Measurements from ENCODE around the gene DKKL1. TPM values are rescaled to one million over a fixed set of nuclear protein-coding genes. Genes with fewer than 3 reads are reported as not detected.

The DKKL1 gene
- total RNA-seq, 2 experiments from 2014 or later: not detected

DNA sequence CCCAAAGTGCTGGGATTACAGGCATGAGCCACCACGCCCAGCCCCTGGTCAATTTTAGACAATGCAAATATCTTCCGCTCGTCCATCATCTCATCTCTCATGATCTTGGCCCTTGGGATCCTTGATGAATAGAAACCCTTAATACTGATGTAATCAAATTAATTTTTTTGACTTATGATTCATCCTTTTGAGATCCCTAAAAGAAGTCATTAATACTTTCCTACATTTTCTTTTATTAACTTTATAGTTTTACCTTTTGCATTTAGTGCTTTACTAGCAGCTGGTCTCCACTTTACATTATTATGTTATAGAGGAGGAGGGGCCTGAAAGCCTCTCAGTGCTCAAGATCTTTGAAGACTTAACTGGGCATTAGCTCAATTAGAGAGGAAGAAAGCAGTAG is 16.7 kb downstream of the DKKL1 start:
- no peak for DNase-seq
- Mint-ChIP-seq H3K27ac (no peak overlapping the region), H3K27me3 (peaks cover 10% of the 10 kb centered on the region), H3K36me3 (ENCODE audit: low read depth) (no peaks in the 10 kb centered on the region), H3K4me3 (no peak overlapping the region), H3K9me3 (peaks cover 10% of the 10 kb centered on the region), H3K4me1 (no peaks in the 10 kb centered on the region)
- ChIA-PET CTCF (interaction anchor here (1.1 to 1.5 kb wide), 3 partner anchors 11 to 283 kb away, joined by 3 to 4 read pairs (median 4); no protein-coding TSS in a partner anchor), POLR2A (no interaction called here)

DNA sequence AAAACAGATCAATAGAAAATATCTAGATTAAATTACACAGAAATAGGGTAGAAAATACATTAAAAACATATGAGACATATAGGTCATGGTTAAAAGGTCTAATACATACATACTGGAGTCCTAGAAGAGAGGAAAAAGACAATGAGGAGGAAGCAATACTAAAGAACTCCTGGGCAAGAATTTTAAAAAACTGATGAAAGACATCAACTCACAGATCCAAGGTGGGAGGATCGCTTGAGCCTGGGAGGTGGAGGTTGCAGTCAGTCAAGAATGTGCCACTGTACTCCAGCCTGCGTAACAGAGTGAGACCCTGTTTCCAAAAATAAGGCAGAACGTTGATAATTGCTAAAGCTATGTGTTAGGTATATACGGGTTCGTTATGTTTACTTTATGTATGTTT is 19.0 kb downstream of the DKKL1 start:
- H3K36me3 Mint-ChIP-seq (ENCODE audit: low read depth): no peaks in the 10 kb centered on the region
- ChIA-PET POLR2A (no interaction called here), CTCF (interaction anchor here (0.6 kb wide), 1 partner anchor 55 kb away, joined by 3 read pairs; no protein-coding TSS in a partner anchor)
- H3K27ac Mint-ChIP-seq: no peak overlapping the region
- no peak for DNase-seq
- H3K9me3 Mint-ChIP-seq: peaks cover 10% of the 10 kb centered on the region
- H3K27me3 Mint-ChIP-seq: peaks cover 12% of the 10 kb centered on the region
- H3K4me3 Mint-ChIP-seq: no peak overlapping the region
- H3K4me1 Mint-ChIP-seq: peaks cover 3% of the 10 kb centered on the region

DNA sequence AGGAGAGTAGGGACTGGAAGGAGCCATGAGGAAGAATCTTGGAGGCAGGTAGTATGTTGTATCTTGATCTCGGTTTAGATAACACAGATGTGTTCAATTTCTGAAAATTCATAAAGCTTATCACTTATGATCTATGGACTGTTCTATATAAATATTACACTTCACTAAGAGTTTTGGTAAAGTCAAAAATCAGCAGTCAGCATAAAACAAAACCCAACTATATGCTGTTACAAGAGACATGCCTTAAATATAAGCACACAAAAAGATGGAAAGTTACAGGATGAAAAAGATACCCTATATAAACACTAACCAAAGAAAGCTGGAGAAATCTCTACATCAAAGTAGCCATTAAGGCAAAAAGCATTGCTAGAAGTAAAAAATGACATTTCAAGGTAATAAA is 19.9 kb downstream of the DKKL1 start:
- ChIA-PET CTCF (no interaction called here), POLR2A (no interaction called here)
- Mint-ChIP-seq H3K4me3 (no peak overlapping the region), H3K4me1 (peaks cover 10% of the 10 kb centered on the region), H3K36me3 (ENCODE audit: low read depth) (no peaks in the 10 kb centered on the region), H3K27me3 (peaks cover 10% of the 10 kb centered on the region), H3K27ac (no peak overlapping the region), H3K9me3 (peaks cover 10% of the 10 kb centered on the region)
- DNase-seq: no peak

GRCh38 chr19:49387936-49388372 is 24.3 kb downstream of the DKKL1 start, which contains the start of gene KASH5:
KASH5 (plus strand) TSS chr19:49388249; CDS start chr19:49390884, 2,635 bp downstream.
- Mint-ChIP-seq H3K36me3 (ENCODE audit: low read depth) (no peaks in the 10 kb centered on the region), H3K4me1 (peaks cover 33% of the 10 kb centered on the region), H3K4me3 (peak within 1 kb of the TSS; percentile 62), H3K27me3 (peaks cover 14% of the 10 kb centered on the region), H3K9me3 (peaks cover 3% of the 10 kb centered on the region), H3K27ac (peak within 1 kb of the TSS; percentile 65)
- ChIA-PET CTCF (interaction anchor here (0.6 to 1.4 kb wide), 2 partner anchors 54 to 192 kb away, joined by 3 to 4 read pairs; no protein-coding TSS in a partner anchor), POLR2A (interaction anchor here (1.2 to 1.4 kb wide), 2 partner anchors 13 to 64 kb away, joined by 4 read pairs; partner anchors contain the start of gene PIH1D1)
- peak; percentile 92 for DNase-seq

GRCh38 chr19:49389406-49389805 is 25.7 kb downstream of the DKKL1 start:
- Mint-ChIP-seq H3K4me1 (peaks cover 33% of the 10 kb centered on the region), H3K27ac (no peak overlapping the region), H3K4me3 (no peak overlapping the region), H3K27me3 (peaks cover 10% of the 10 kb centered on the region), H3K36me3 (ENCODE audit: low read depth) (no peaks in the 10 kb centered on the region), H3K9me3 (no peaks in the 10 kb centered on the region)
- CTCF ChIA-PET: no interaction called here
- POLR2A ChIA-PET: interaction anchor here (0.7 to 1.8 kb wide), 3 partner anchors 70 to 99 kb away, joined by 3 to 11 read pairs (median 3); no protein-coding TSS in a partner anchor
- DNase-seq: no peak

DNA sequence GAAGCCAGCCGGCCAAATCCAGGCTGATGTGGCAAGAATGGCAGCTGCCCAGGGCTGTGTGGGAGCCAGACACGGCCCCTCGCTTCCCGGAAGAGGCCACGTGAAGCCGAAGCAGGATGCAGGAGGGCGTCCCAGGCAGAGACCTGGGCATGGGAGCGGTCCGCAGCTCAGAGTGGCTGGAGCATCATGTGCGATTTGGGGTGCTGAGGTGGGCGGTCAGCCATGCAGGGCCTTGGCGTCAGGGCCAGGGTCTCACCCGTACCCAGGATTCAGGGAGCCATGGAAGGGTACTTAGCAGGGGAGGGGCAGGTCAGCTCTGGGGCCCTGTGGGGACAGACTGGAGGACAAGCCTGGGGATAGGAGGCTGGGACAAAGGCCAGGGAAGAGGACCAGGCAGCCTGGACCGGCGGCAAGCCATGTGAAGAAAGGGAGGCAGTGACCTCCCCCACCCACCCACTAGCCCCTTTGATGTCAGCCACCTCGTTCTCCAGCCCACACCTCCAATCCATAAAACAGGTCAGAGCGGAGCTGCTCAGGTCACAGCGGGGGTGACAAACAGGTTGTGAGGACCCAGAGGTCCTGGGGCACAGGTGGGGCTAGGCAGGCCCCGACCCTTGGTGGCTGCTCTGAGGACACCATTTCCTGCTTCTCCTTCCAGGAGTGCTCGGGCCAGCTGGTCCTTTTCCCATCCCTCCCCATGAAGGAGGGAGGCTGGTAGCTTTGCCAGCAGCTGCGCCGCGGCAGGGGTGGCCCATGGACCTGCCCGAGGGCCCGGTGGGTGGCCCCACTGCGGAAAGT is 26.7 kb downstream of the DKKL1 start:
- Mint-ChIP-seq H3K27me3 (peaks cover 10% of the 10 kb centered on the region), H3K4me1 (peaks cover 33% of the 10 kb centered on the region), H3K36me3 (ENCODE audit: low read depth) (no peaks in the 10 kb centered on the region), H3K4me3 (no peak overlapping the region), H3K9me3 (no peaks in the 10 kb centered on the region), H3K27ac (no peak overlapping the region)
- ChIA-PET CTCF (interaction anchor here (1.2 to 3.0 kb wide), 7 partner anchors 9 to 86 kb away, joined by 4 to 55 read pairs (median 14); no protein-coding TSS in a partner anchor), POLR2A (interaction anchor here (0.7 to 2.5 kb wide), 5 partner anchors 19 to 98 kb away, joined by 3 to 11 read pairs (median 3); no protein-coding TSS in a partner anchor)
- no peak for DNase-seq

DNA sequence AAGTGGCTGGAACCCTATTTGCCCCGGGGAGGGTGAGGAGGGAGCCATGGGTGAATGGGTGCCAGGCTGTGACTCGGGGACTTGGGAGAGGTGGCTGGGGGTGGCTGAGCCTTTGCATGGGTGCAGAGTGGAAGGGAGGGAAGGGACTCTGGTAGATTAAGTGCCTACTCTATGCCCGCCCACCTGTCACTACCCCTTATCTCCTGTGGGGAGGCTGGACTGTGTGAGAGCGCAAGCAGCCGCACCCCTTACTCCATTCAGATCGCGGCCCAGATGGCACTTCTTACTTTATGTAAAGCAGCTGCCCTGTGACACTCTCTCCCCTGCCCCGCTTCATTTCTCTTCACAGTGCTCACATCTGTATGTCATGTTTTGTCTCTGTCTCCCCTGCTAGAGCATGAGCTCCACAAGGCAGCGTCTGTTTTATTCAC is 27.3 kb downstream of the DKKL1 start:
- CTCF ChIA-PET: interaction anchor here (0.6 to 3.0 kb wide), 29 partner anchors 9 to 180 kb away, joined by 3 to 55 read pairs (median 5); partner anchors contain the start of genes ALDH16A1, GFY, PIH1D1 and SLC17A7
- Mint-ChIP-seq H3K36me3 (ENCODE audit: low read depth) (no peaks in the 10 kb centered on the region), H3K4me1 (peaks cover 33% of the 10 kb centered on the region), H3K4me3 (no peak overlapping the region), H3K9me3 (no peaks in the 10 kb centered on the region), H3K27me3 (peaks cover 10% of the 10 kb centered on the region), H3K27ac (no peak overlapping the region)
- POLR2A ChIA-PET: interaction anchor here (0.6 to 2.5 kb wide), 15 partner anchors 18 to 99 kb away, joined by 3 to 14 read pairs (median 3); partner anchors contain the start of genes ALDH16A1, CD37, FLT3LG and RPL13A
- DNase-seq: no peak

DNA sequence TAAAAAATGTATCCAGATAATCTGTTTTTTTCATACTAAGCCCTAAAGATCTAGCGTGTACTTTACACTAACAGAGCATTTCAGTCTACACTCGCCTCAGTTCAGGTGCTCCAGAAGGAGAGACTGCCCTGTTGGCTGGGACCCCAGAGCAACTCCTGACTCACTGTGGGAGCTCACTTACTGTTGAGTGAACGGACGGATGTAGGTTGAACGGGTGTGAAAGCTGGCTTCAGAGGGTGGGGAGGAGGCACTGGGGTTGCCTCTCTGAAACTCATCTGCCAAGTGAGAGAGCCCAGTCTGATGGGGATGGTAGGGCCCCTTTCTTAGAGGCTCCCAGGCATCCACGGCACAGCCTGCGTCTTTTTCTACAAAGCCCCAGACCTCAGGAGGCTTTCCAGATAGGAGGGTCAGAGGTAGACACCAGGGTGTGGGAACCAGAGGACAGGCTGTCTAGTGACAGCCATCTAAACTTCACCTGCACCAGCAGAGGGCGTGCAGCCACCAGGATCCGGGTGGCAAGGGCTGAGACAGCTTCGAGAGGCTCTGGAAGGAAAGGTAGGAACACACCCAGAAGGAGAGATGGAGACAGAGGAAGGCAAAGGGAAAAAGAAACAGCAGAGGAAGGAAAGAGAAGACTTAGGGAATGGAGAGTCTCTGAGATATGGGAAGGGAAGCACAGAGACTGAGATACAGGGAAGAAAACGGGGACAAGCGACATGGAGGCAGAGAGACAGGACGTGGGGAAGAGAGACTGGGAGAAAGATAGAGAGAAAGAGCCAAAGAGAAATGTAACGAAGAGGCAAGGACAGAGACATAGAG is 28.1 kb downstream of the DKKL1 start:
- H3K27me3 Mint-ChIP-seq: peaks cover 10% of the 10 kb centered on the region
- peaks cover 33% of the 10 kb centered on the region for H3K4me1 Mint-ChIP-seq
- H3K9me3 Mint-ChIP-seq: no peaks in the 10 kb centered on the region
- no peaks in the 10 kb centered on the region for H3K36me3 Mint-ChIP-seq (ENCODE audit: low read depth)
- no peak overlapping the region for H3K4me3 Mint-ChIP-seq
- peak; percentile 85 for DNase-seq
- POLR2A ChIA-PET: interaction anchor here (0.6 to 2.5 kb wide), 17 partner anchors 17 to 273 kb away, joined by 3 to 14 read pairs (median 3); partner anchors contain the start of genes ALDH16A1, CD37, FLT3LG and RPL13A
- CTCF ChIA-PET: interaction anchor here (0.6 to 3.0 kb wide), 32 partner anchors 9 to 179 kb away, joined by 3 to 55 read pairs (median 5); partner anchors contain the start of genes ALDH16A1, GFY, PIH1D1 and SLC17A7
- H3K27ac Mint-ChIP-seq: peak overlapping the region; percentile 29

- POLR2A ChIA-PET: interaction anchor here (1.3 to 1.6 kb wide), 2 partner anchors 9 to 52 kb away, joined by 3 to 5 read pairs; no protein-coding TSS in a partner anchor
- no peak overlapping the region for H3K27ac Mint-ChIP-seq
- CTCF ChIA-PET: interaction anchor here (1.1 to 1.7 kb wide), 3 partner anchors 12 to 49 kb away, joined by 3 to 5 read pairs (median 3); no protein-coding TSS in a partner anchor
These were observed 30.2 kb downstream of the DKKL1 start for GRCh38 chr19:49393881-49394280.

GRCh38 chr19:49395581-49396407 is 32.1 kb downstream of the DKKL1 start:
- no peak for DNase-seq
- Mint-ChIP-seq H3K9me3 (no peaks in the 10 kb centered on the region), H3K4me1 (peaks cover 24% of the 10 kb centered on the region), H3K4me3 (no peak overlapping the region), H3K36me3 (ENCODE audit: low read depth) (no peaks in the 10 kb centered on the region), H3K27ac (no peak overlapping the region), H3K27me3 (peaks cover 15% of the 10 kb centered on the region)
- ChIA-PET CTCF (interaction anchor here (0.7 to 1.0 kb wide), 2 partner anchors 47 to 73 kb away, joined by 3 read pairs; no protein-coding TSS in a partner anchor), POLR2A (interaction anchor here (0.6 kb wide), 1 partner anchor 56 kb away, joined by 3 read pairs; the partner anchor contains the start of gene PIH1D1)

More at GRCh38 chr19:49393881-49394280, 30.2 kb downstream of the DKKL1 start:
- Mint-ChIP-seq H3K36me3 (ENCODE audit: low read depth) (no peaks in the 10 kb centered on the region), H3K27me3 (peaks cover 14% of the 10 kb centered on the region), H3K4me3 (no peak overlapping the region), H3K4me1 (peaks cover 32% of the 10 kb centered on the region), H3K9me3 (no peaks in the 10 kb centered on the region)
- no peak for DNase-seq

DNA sequence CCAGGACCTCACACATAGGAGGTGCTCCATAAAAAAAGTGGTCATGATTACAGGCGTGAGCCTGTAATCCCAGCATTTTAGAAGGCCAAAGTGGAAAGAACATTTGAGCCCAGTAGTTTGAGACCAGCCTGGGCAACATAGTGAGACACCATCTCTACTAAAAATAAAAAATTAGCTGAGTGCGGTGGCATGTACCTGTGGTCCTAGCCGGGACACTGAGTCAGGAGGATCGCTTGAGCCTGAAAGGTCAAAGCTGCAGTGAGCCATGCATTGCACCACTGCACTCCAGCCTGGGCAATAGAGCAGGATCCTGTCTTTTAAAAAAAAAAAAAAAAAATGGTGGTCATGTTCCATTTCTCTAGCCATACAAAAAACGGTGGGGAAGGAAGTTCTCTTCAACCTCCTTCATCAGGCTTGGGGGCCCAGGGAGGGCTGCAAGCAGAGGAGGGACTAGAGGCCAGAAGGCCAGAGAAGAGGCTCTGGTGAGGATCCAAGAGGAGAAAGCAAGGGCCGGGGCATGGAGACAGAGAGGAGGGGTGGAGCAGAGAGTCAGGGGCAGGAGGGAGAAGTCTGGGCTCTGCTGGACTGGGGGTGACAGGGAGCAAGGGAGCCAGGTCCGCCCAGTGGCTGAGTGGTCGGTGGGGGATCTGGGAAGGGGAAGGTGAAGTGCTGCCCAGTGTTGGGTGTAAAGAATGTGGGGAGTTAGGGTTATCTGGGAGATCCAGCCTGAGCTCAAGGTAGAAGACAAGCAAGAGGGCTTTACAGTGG is 33.2 kb downstream of the DKKL1 start:
- Mint-ChIP-seq H3K27ac (no peak overlapping the region), H3K27me3 (peaks cover 15% of the 10 kb centered on the region), H3K9me3 (no peaks in the 10 kb centered on the region), H3K36me3 (ENCODE audit: low read depth) (no peaks in the 10 kb centered on the region), H3K4me1 (peaks cover 16% of the 10 kb centered on the region), H3K4me3 (no peak overlapping the region)
- POLR2A ChIA-PET: interaction anchor here (0.8 kb wide), 1 partner anchor 9 kb away, joined by 3 read pairs; no protein-coding TSS in a partner anchor
- no peak for DNase-seq
- CTCF ChIA-PET: no interaction called here
